ENCODE results near the gene PPP1R14D. TPM values are rescaled to one million over a fixed set of nuclear protein-coding genes. Genes with fewer than 3 reads are reported as not detected.

Gene PPP1R14D
- total RNA-seq, 1 experiment from 2014 or later = not detected

- Histone ChIP-seq H3K23ac (ENCODE audit: insufficient read length, low read depth, low read length) (no peak overlapping the region), H3K79me2 (ENCODE audit: insufficient read depth, low read length) (no peaks in the 10 kb centered on the region), H4K8ac (replicated peaks; ENCODE audit: insufficient read length, low read depth, low read length) (no peak overlapping the region), H3K56ac (ENCODE audit: insufficient read length, low read depth, low read length) (no peak overlapping the region), H2AK5ac (ENCODE audit: insufficient read length, low read length) (no peak overlapping the region), H2BK12ac (ENCODE audit: insufficient read length, low read depth, low read length) (no peak overlapping the region), H3K4me1 (ENCODE audit: insufficient read depth, low read length) (no peaks in the 10 kb centered on the region), H2AFZ (ENCODE audit: low read length) (no peak overlapping the region), H3K79me1 (ENCODE audit: insufficient read depth, low read depth, low read length, poor library complexity, severe bottlenecking) (no peaks in the 10 kb centered on the region), H3K9me3 (ENCODE audit: control insufficient read depth, low read depth, low read length) (no peaks in the 10 kb centered on the region), H4K91ac (ENCODE audit: insufficient read length, low read depth, low read length) (no peak overlapping the region), H3K9ac (ENCODE audit: extremely low read depth, insufficient read length, low read length) (no peak overlapping the region), H3T11ph (ENCODE audit: low read length) (no peak overlapping the region), H3K27ac (ENCODE audit: insufficient read length, low read depth, low read length) (no peak overlapping the region), H4K5ac (ENCODE audit: insufficient read length, low read depth, low read length) (no peak overlapping the region), H3K23me2 (ENCODE audit: insufficient read length, low read depth, low read length, poor library complexity, severe bottlenecking) (no peaks in the 10 kb centered on the region), H4K20me1 (ENCODE audit: control insufficient read depth, insufficient read depth, insufficient read length) (no peaks in the 10 kb centered on the region), H2BK120ac (ENCODE audit: low read depth, low read length, poor library complexity, severe bottlenecking) (no peak overlapping the region), H3K27me3 (ENCODE audit: insufficient read depth, low read length) (no peaks in the 10 kb centered on the region), H3K4me2 (ENCODE audit: insufficient read depth, insufficient read length, low read length) (no peak overlapping the region), H2BK15ac (ENCODE audit: low read depth, low read length) (no peak overlapping the region), H3K4ac (ENCODE audit: low read depth, low read length) (no peak overlapping the region), H2BK5ac (ENCODE audit: insufficient read length, low read length) (no peak overlapping the region), H3K14ac (ENCODE audit: insufficient read depth, low read length) (no peak overlapping the region), H2BK20ac (ENCODE audit: low read depth, low read length, poor library complexity, severe bottlenecking) (no peak overlapping the region), H3K18ac (ENCODE audit: insufficient read length, low read depth, low read length) (no peak overlapping the region)
- Mint-ChIP-seq H3K4me1 (peaks cover 23 to 27% of the 10 kb centered on the region in 2 experiments), H3K9me3 (no peaks in the 10 kb centered on the region), H3K36me3 (ENCODE audit: insufficient read depth in 1 of 3, low read depth in 3 of 3) (peaks cover 9 to 51% (median 46%) of the 10 kb centered on the region in 3 experiments; a peak in 6 of 7 replicates), H3K27me3 (ENCODE audit: low read depth) (peaks cover 1% of the 10 kb centered on the region; the same call in 1 of the 2 replicates), H3K4me3 (no peak overlapping the region), H3K27ac (peak overlapping the region; percentile 31 to 75 (median 44); a peak in 5 of 7 replicates)
- DNase-seq = peak; percentile 87
- peak; percentile 96 for TF ChIP-seq CTCF (conservative IDR thresholded peaks at IDR 0.05)
- no CpG with 5 or more reads among the region's 15 CpGs for WGBS (ENCODE audit: extremely low coverage, insufficient read length, low lambda C conversion rate)
Measured at GRCh38 chr15:40857601-40858341, 29.3 kb upstream of the PPP1R14D start.

Measured in H9 (cell line).